MM.1S (cell line): Measurements from ENCODE around the gene SMC6.

ENCODE experiments used
- DNase-seq: peaks from one replicate; pipeline ENCODE4 v3.0.0-alpha.2; 2015
- H2AFZ ChIP-seq: fragments of 300-600 bp; sonication (generic); 2 replicates; pipeline ENCODE4 v1.6.0; 2016; ENCODE audit warnings: antibody characterized with exemption, low read length
- H3F3A ChIP-seq: fragments of 300-600 bp; sonication (generic); 2 replicates; pipeline ENCODE4 v1.6.1; 2016; ENCODE audit warnings: mild to moderate bottlenecking, antibody characterized with exemption, low read length, moderate library complexity, mixed read lengths; ENCODE audit not compliant: insufficient read depth
- H3K27ac ChIP-seq: fragments of 300-600 bp; sonication (generic); 2 replicates; pipeline ENCODE4 v1.5.1; 2016; ENCODE audit warnings: mild to moderate bottlenecking, low read length
- H3K27me3 ChIP-seq: fragments of 300-600 bp; sonication (generic); replicated peaks from 2 replicates; pipeline ENCODE4 v1.6.0; 2016; ENCODE audit warnings: low read length; ENCODE audit not compliant: insufficient read depth
- H3K36me3 ChIP-seq: fragments of 300-600 bp; sonication (generic); replicated peaks from 2 replicates; pipeline ENCODE4 v1.6.1; 2016; ENCODE audit warnings: mild to moderate bottlenecking, low read length, mixed read lengths; ENCODE audit not compliant: insufficient read depth
- H3K4me1 ChIP-seq: fragments of 300-600 bp; sonication (generic); 2 replicates; pipeline ENCODE4 v1.6.1; 2016; ENCODE audit warnings: low read length, mixed read lengths
- H3K4me2 ChIP-seq: fragments of 300-600 bp; sonication (generic); 2 replicates; pipeline ENCODE4 v1.6.0; 2016; ENCODE audit warnings: low read depth, low read length
- H3K4me3 ChIP-seq: fragments of 300-600 bp; sonication (generic); 2 replicates; pipeline ENCODE4 v1.5.1; 2016; ENCODE audit warnings: low read length, mixed read lengths
- H3K79me2 ChIP-seq: fragments of 300-600 bp; sonication (generic); 2 replicates; pipeline ENCODE4 v1.6.1; 2016; ENCODE audit warnings: mixed run types, low read length, mixed read lengths
- H3K9ac ChIP-seq: fragments of 300-600 bp; sonication (generic); 2 replicates; pipeline ENCODE4 v1.6.1; 2016; ENCODE audit warnings: low read length, mixed read lengths
- H3K9me2 ChIP-seq: fragments of 300-600 bp; sonication (generic); replicated peaks from 2 replicates; pipeline ENCODE4 v1.6.1; 2016; ENCODE audit warnings: mild to moderate bottlenecking, low read length, mixed read lengths; ENCODE audit not compliant: insufficient read depth
- H3K9me3 ChIP-seq: fragments of 300-600 bp; sonication (generic); replicated peaks from 2 replicates; pipeline ENCODE4 v1.6.1; 2016; ENCODE audit warnings: mild to moderate bottlenecking, low read length, mixed read lengths; ENCODE audit not compliant: insufficient read depth
- H4K20me1 ChIP-seq: fragments of 300-600 bp; sonication (generic); 2 replicates; pipeline ENCODE4 v1.6.1; 2016; ENCODE audit warnings: mild to moderate bottlenecking, low read length, moderate library complexity, mixed read lengths; ENCODE audit not compliant: insufficient read depth
- CTCF ChIP-seq: fragments of 300-600 bp; sonication (generic); IDR thresholded peaks from 2 replicates; pipeline ENCODE4 v1.5.1; 2016; ENCODE audit warnings: antibody characterized with exemption, low read length, mixed read lengths
- EZH2 ChIP-seq: fragments of 300-600 bp; sonication (generic); optimal IDR thresholded peaks from 2 replicates; pipeline ENCODE3; 2017; ENCODE audit warnings: low read depth, mild to moderate bottlenecking, antibody characterized with exemption, low read length, mixed read lengths
- EZH2phosphoT487 ChIP-seq: fragments of 300-600 bp; sonication (generic); IDR thresholded peaks from 2 replicates; pipeline ENCODE4 v1.6.1; 2018; ENCODE audit warnings: antibody characterized with exemption, low read length

SMC6 gene

GRCh38 chr2:17735864-17736263, 17.7 kb downstream of the SMC6 start:
- Histone ChIP-seq H3F3A (no peaks in the 10 kb centered on the region), H3K4me3 (no peak overlapping the region), H3K9ac (no peak overlapping the region), H4K20me1 (no peaks in the 10 kb centered on the region), H3K79me2 (no peaks in the 10 kb centered on the region), H3K9me3 (no peaks in the 10 kb centered on the region), H2AFZ (no peak overlapping the region), H3K36me3 (peaks cover 5% of the 10 kb centered on the region; the same call in 1 of the 2 replicates), H3K9me2 (no peaks in the 10 kb centered on the region), H3K4me1 (no peaks in the 10 kb centered on the region), H3K27ac (no peak overlapping the region), H3K4me2 (no peak overlapping the region), H3K27me3 (no peaks in the 10 kb centered on the region)
- TF ChIP-seq CTCF (no peak), EZH2 (no peak), EZH2phosphoT487 (no peak)
- no peak for DNase-seq

- H3K27me3 ChIP-seq, result no peaks in the 10 kb centered on the region
- no peaks in the 10 kb centered on the region for H4K20me1 ChIP-seq
- H3K4me3 ChIP-seq, result no peak overlapping the region
- no peak overlapping the region for H3K9ac ChIP-seq
- H3K27ac ChIP-seq, result no peak overlapping the region
- H3K4me1 ChIP-seq, result no peaks in the 10 kb centered on the region
- H3F3A ChIP-seq, result no peaks in the 10 kb centered on the region
- H3K36me3 ChIP-seq, result peaks cover 5% of the 10 kb centered on the region; the same call in 1 of the 2 replicates
- H3K9me3 ChIP-seq, result no peaks in the 10 kb centered on the region
- no peaks in the 10 kb centered on the region for H3K79me2 ChIP-seq
- DNase-seq, result no peak
- no peak overlapping the region for H3K4me2 ChIP-seq
- H2AFZ ChIP-seq, result no peak overlapping the region
- TF ChIP-seq EZH2, result no peak
- TF ChIP-seq EZH2phosphoT487, result no peak
- no peak for TF ChIP-seq CTCF
- no peaks in the 10 kb centered on the region for H3K9me2 ChIP-seq
These were observed 20.0 kb downstream of the SMC6 start for GRCh38 chr2:17733599-17733998.

GRCh38 chr2:17729880-17730279, 23.7 kb downstream of the SMC6 start:
- H3K4me2 ChIP-seq, result no peak overlapping the region
- H4K20me1 ChIP-seq, result no peaks in the 10 kb centered on the region
- peaks cover 3% of the 10 kb centered on the region; the same call in 1 of the 2 replicates for H3K36me3 ChIP-seq
- no peak for DNase-seq
- H3F3A ChIP-seq, result no peaks in the 10 kb centered on the region
- H3K79me2 ChIP-seq, result no peaks in the 10 kb centered on the region
- no peak overlapping the region for H3K9ac ChIP-seq
- no peaks in the 10 kb centered on the region for H3K9me3 ChIP-seq
- no peaks in the 10 kb centered on the region for H3K9me2 ChIP-seq
- no peak overlapping the region for H3K4me3 ChIP-seq
- H2AFZ ChIP-seq, result no peak overlapping the region
- H3K27ac ChIP-seq, result no peak overlapping the region
- TF ChIP-seq EZH2phosphoT487 (no peak), EZH2 (no peak), CTCF (no peak)
- H3K4me1 ChIP-seq, result no peaks in the 10 kb centered on the region
- no peaks in the 10 kb centered on the region for H3K27me3 ChIP-seq
